GM13976 (cell line): ENCODE data around the gene TUBG1.
"Not testable (repeated sequence)": the region's sequence is repeated elsewhere in the genome, so short reads cannot be mapped to it uniquely, and the experiment has no call there.

Source experiments
- DNase-seq: peaks from one replicate; pipeline ENCODE4 v3.0.0; 2012; ENCODE audit warnings: low spot score
- CTCF ChIP-seq: IDR thresholded peaks from 2 replicates; pipeline ENCODE4 v1.5.1; 2012; ENCODE audit warnings: borderline replicate concordance, mild to moderate bottlenecking; ENCODE audit not compliant: insufficient read depth; ENCODE audit errors: extremely low read depth, missing control alignments, control extremely low read depth
- in situ Hi-C: fragments of 300-500 bp; cut with MboI; formaldehyde crosslinking; loops from one replicate; pipeline ENCODE4 v1.12.0; 2022; ENCODE audit warnings: low sequenced_read_pairs, mixed read lengths, inconsistent platforms; ENCODE audit not compliant: unreplicated experiment

The TUBG1 gene

GRCh38 chr17:42651392-42651791 is 41.9 kb downstream of the TUBG1 start:
- in situ Hi-C loops, result no loop called here
- no peak for TF ChIP-seq CTCF
- no peak for DNase-seq

GRCh38 chr17:42653179-42654124 is 44.0 kb downstream of the TUBG1 start:
- in situ Hi-C loops, result no loop called here
- DNase-seq, result no peak
- no peak for TF ChIP-seq CTCF

GRCh38 chr17:42655528-42655927 is 46.0 kb downstream of the TUBG1 start:
- in situ Hi-C loops, result no loop called here
- no peak for TF ChIP-seq CTCF
- no peak for DNase-seq

GRCh38 chr17:42657824-42658588 is 48.5 kb downstream of the TUBG1 start:
- DNase-seq, result no peak
- TF ChIP-seq CTCF, result no peak
- in situ Hi-C loops, result no loop called here

- in situ Hi-C loops, result no loop called here
- TF ChIP-seq CTCF, result no peak
- DNase-seq, result peak; percentile 91
Measured at GRCh38 chr17:42659079-42659931, 49.8 kb downstream of the TUBG1 start, which contains the start of gene TUBG2. TUBG2 (plus strand) TSS chr17:42659284; CDS start chr17:42659504, 220 bp downstream.

GRCh38 chr17:42659932-42660274 is 50.4 kb downstream of the TUBG1 start:
- in situ Hi-C loops, result not testable (repeated sequence)

More at GRCh38 chr17:42659932-42660274, 50.4 kb downstream of the TUBG1 start:
- DNase-seq, result not testable (repeated sequence)
